ENCODE measurements around the gene DHX57.

DNA sequence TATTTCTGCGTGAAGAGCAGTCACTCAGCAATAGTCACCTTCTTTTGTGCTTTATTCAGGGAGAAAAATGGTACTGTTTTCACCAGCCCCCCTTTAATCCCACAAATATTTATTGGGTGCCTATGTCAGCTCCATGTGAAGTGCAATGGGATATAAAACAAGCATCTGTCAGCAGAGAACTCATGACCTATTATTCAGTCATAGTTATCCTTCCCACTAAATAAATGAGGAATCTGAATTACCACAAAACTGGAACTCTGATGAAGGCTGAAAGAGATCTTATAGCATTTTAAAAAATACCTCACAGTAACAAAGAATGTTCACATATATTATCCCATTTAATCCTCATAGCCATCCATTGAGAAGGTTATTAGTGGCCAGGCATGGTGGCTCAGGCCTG lies 45.8 kb downstream of the DHX57 start:
- TF ChIP-seq, protein P1, sequence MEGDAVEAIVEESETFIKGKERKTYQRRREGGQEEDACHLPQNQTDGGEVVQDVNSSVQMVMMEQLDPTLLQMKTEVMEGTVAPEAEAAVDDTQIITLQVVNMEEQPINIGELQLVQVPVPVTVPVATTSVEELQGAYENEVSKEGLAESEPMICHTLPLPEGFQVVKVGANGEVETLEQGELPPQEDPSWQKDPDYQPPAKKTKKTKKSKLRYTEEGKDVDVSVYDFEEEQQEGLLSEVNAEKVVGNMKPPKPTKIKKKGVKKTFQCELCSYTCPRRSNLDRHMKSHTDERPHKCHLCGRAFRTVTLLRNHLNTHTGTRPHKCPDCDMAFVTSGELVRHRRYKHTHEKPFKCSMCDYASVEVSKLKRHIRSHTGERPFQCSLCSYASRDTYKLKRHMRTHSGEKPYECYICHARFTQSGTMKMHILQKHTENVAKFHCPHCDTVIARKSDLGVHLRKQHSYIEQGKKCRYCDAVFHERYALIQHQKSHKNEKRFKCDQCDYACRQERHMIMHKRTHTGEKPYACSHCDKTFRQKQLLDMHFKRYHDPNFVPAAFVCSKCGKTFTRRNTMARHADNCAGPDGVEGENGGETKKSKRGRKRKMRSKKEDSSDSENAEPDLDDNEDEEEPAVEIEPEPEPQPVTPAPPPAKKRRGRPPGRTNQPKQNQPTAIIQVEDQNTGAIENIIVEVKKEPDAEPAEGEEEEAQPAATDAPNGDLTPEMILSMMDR (IDR thresholded peaks at IDR 0.05) = no peak
- TF ChIP-seq POLR2A (IDR thresholded peaks at IDR 0.05) (no peak), EP300 (IDR thresholded peaks at IDR 0.05) (no peak), POLR2AphosphoS5 (IDR thresholded peaks at IDR 0.05) (no peak)
